Lower leg skin (tissue), 4 donors: ENCODE results near the gene EPHA6. TPM values are rescaled to one million over a fixed set of nuclear protein-coding genes. Genes with fewer than 3 reads are reported as not detected.

Experiments
- DNase-seq, 2 donors: peaks; one replicate each; pipeline ENCODE4 v3.0.0-alpha.2; 2019; ENCODE audit warnings: low spot score in 2 of 2
- H3K4me3 ChIP-seq: fragments of 200-600 bp; sonication (generic); 2 replicates; pipeline ENCODE4 v1.5.1; 2017; ENCODE audit warnings: mild to moderate bottlenecking, low read depth; ENCODE audit not compliant: poor library complexity, severe bottlenecking
- POLR2A ChIP-seq, 2 donors: fragments of 450-650 bp; IDR thresholded peaks; one replicate each; pipeline ENCODE4 v1.6.1; 2016 to 2017; ENCODE audit warnings: antibody characterized with exemption in 2 of 2, mild to moderate bottlenecking in 1 of 2, moderate library complexity in 1 of 2
- WGBS, 2 donors: methylation state at CpG; one replicate each; pipeline ENCODE4 v1.1.5; 2018; 5-methylcytosine and 5-hydroxymethylcytosine counted together
- intact Hi-C: fragments of 100-400 bp; cut with DNase I; formaldehyde crosslinking; loops from one replicate; pipeline ENCODE4 v1.15.0; 2023; ENCODE audit warnings: low total_unique reads
- total RNA-seq, 4 donors: library from RNA; depleted of rRNA; stranded (reverse); fragments of >200 nt; gene quantifications; one replicate each; pipeline ENCODE4 v1.1.0, GENCODE V29; 2016
- TF ChIP-seq, protein P1 (sequence below), 3 donors: fragments of 450-650 bp; IDR thresholded peaks; one replicate each; pipeline ENCODE4 v1.5.1; 2016; ENCODE audit warnings: antibody characterized with exemption in 3 of 3, mild to moderate bottlenecking in 3 of 3, moderate library complexity in 2 of 3

Gene EPHA6
- total RNA-seq, 4 donors from 2014 or later = 0.23 TPM; not detected in 3

DNA sequence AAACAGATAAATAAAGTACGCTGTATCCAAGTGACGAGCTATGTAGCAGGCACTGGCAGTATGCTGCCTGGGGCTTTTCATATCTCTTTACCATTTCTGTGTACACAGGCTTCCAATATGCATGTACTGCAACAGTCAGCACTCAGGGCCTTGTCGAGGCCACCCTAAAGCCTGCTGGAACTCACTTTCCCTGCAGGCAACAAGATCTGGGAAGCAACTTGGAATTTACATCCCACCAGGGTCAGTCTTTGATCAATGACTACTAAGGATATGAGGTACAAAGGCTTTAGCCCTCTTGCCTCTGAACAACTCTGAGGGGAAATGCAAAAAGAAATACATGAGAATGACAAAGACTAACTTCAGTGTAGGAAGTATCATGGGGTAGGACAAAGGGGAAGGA lies 848.4 kb downstream of the EPHA6 start:
- DNase-seq = no peak
- 65 to 71% methylated on average over 3 of the region's 3 CpGs for WGBS, 2 donors
- intact Hi-C loops = no loop called here
- no peak overlapping the region for H3K4me3 ChIP-seq
- TF ChIP-seq, protein P1, sequence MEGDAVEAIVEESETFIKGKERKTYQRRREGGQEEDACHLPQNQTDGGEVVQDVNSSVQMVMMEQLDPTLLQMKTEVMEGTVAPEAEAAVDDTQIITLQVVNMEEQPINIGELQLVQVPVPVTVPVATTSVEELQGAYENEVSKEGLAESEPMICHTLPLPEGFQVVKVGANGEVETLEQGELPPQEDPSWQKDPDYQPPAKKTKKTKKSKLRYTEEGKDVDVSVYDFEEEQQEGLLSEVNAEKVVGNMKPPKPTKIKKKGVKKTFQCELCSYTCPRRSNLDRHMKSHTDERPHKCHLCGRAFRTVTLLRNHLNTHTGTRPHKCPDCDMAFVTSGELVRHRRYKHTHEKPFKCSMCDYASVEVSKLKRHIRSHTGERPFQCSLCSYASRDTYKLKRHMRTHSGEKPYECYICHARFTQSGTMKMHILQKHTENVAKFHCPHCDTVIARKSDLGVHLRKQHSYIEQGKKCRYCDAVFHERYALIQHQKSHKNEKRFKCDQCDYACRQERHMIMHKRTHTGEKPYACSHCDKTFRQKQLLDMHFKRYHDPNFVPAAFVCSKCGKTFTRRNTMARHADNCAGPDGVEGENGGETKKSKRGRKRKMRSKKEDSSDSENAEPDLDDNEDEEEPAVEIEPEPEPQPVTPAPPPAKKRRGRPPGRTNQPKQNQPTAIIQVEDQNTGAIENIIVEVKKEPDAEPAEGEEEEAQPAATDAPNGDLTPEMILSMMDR (IDR thresholded peaks at IDR 0.05) = no peak

GRCh38 chr3:97665896-97666295 lies 851.5 kb downstream of the EPHA6 start:
- no peak for DNase-seq
- 89 to 91% methylated on average over 5 of the region's 5 CpGs for WGBS, 2 donors
- intact Hi-C loops = no loop called here
- H3K4me3 ChIP-seq = no peak overlapping the region
- no peak for TF ChIP-seq POLR2A (IDR thresholded peaks at IDR 0.05)
- TF ChIP-seq, protein P1 (IDR thresholded peaks at IDR 0.05) = no peak

DNA sequence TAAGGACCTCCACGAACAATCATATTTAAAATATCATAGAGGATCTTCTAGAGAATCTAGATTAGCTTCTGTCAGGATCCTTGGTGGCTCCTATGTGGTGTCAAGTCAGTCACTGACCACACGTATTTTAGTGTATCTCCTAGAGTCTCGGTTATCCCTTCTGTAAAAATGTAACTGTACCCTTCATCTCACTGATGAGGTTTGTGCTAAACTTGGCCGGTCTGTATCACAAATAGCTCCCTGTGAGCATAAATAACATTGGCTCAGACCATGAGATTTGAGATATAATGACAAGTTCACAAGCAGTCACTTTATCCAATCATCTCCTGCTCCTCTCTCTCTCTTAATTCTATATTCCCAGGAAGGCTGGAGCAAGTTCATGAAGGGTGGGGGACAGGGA lies 856.6 kb downstream of the EPHA6 start:
- intact Hi-C loops = no loop called here
- no peak for TF ChIP-seq POLR2A (IDR thresholded peaks at IDR 0.05)
- TF ChIP-seq, protein P1 (IDR thresholded peaks at IDR 0.05) = no peak
- DNase-seq = no peak
- no peak overlapping the region for H3K4me3 ChIP-seq
- 77 to 92% methylated on average over 4 of the region's 4 CpGs for WGBS, 2 donors

GRCh38 chr3:97673357-97673997 lies 859.1 kb downstream of the EPHA6 start:
- TF ChIP-seq POLR2A (IDR thresholded peaks at IDR 0.05) = no peak
- TF ChIP-seq, protein P1 (IDR thresholded peaks at IDR 0.05) = no peak
- intact Hi-C loops = no loop called here
- no peak overlapping the region for H3K4me3 ChIP-seq
- whole genome bisulfite sequencing, 2 donors = 85 to 95% methylated on average over 3 of the region's 3 CpGs
- DNase-seq = no peak

DNA sequence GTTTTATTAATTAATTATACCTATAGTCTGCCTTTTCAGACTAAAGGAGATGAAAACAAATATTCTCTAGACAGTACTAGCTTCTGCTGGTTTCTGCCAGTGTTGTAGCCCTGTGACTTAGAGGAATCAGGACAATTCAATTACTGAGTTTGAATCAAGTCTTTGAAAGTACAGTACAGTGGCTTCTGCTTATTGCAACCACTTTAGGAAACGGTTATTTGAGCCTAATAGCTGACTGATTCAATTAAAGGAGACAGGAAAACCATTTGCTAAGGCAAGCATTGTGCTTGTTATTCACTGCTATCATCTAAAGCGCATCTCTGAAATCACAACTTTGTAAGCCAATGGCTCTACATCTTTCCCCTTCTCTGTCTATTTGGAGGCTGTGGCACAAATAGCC lies 860.1 kb downstream of the EPHA6 start:
- WGBS, 2 donors = 69 to 81% methylated on average over 2 of the region's 2 CpGs
- no peak for DNase-seq
- no peak overlapping the region for H3K4me3 ChIP-seq
- TF ChIP-seq POLR2A (IDR thresholded peaks at IDR 0.05) = no peak
- TF ChIP-seq, protein P1 (IDR thresholded peaks at IDR 0.05) = no peak
- intact Hi-C loops = no loop called here

DNA sequence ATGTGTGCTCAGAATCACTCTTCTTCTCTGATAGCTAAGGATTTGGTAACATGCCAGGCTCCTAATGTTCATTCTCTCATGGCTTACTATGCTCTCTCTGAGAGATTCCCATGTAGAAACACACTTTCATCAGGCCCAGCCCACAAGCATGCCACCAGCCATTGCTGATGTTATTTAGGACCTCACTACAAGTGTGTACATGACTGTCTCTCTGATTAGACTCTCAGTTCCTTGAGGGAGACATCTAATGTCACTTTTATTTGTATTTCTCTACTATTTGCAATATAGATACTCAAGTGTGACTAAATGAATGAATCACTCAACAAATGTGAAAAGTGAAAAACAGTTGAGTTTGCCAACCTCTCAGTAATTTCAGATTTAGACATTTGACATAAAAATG lies 865.8 kb downstream of the EPHA6 start:
- no peak overlapping the region for H3K4me3 ChIP-seq
- intact Hi-C loops = no loop called here
- TF ChIP-seq POLR2A (IDR thresholded peaks at IDR 0.05) = no peak
- TF ChIP-seq, protein P1 (IDR thresholded peaks at IDR 0.05) = no peak
- no peak for DNase-seq
